Stimulated activated effector memory CD8-positive, alpha-beta T cell treated with anti-CD3 and anti-CD28 coated beads, Interleukin-12 subunit alpha, Interleukin-12 subunit beta, amount 100 ng/mL, for 72 hours (primary cell): Measurements from ENCODE around the gene TREML2.
"Not testable (repeated sequence)": the region's sequence is repeated elsewhere in the genome, so short reads cannot be mapped to it uniquely, and the experiment has no call there.

Experiments
- ATAC-seq: fragments of 150-1000 bp; cut with Tn5 transposase; 2 replicates; pipeline ENCODE4 v1.10.0; 2021
- DNase-seq, 2 donors: peaks; one replicate each; pipeline ENCODE4 v3.0.0; 2021 to 2022; ENCODE audit warnings: low spot score in 2 of 2
- H3K27ac Mint-ChIP-seq: one replicate; pipeline ENCODE4 v1.8.0; 2022; ENCODE audit warnings: mild to moderate bottlenecking, mixed read lengths
- H3K36me3 Mint-ChIP-seq: one replicate; pipeline ENCODE4 v1.8.0; 2022; ENCODE audit warnings: mild to moderate bottlenecking, mixed read lengths
- H3K4me1 Mint-ChIP-seq: one replicate; pipeline ENCODE4 v1.8.0; 2022; ENCODE audit warnings: mixed read lengths
- H3K4me3 Mint-ChIP-seq: one replicate; pipeline ENCODE4 v1.8.0; 2022; ENCODE audit warnings: mild to moderate bottlenecking, mixed read lengths
- H3K9me3 Mint-ChIP-seq: one replicate; pipeline ENCODE4 v1.8.0; 2022; ENCODE audit warnings: mixed read lengths

TREML2 gene

DNA sequence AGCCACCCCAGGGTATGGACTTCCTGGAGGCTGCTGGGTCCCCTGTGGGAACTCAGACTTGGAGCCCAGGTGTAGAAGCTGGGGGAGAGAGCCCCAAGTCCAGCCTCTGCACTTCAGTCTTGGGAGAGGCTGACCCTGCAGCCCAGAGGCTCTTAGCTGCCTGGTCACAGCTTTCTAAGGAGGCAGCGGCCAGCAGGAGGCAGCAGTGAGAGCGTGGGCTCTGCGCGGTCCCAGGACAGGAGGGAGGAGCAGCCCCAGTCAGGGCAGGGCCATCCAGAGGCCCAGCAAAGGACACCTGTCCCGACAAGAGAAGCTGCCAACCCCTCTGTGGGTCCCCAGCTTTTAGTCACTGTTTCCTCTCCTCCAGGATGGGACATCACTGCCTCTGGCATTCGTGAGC, 9.4 kb downstream of the TREML2 start:
- peaks cover 38% of the 10 kb centered on the region for H3K4me1 Mint-ChIP-seq
- H3K27ac Mint-ChIP-seq: peak overlapping the region; percentile 58
- no peak overlapping the region for H3K4me3 Mint-ChIP-seq
- H3K36me3 Mint-ChIP-seq: no peaks in the 10 kb centered on the region
- ATAC-seq (peak; percentile 67), DNase-seq (peak in 1 of 2 donors; percentile 67)
- no peaks in the 10 kb centered on the region for H3K9me3 Mint-ChIP-seq

GRCh38 chr6:41190791-41191190, 10.2 kb downstream of the TREML2 start:
- Mint-ChIP-seq H3K36me3 (no peaks in the 10 kb centered on the region), H3K9me3 (no peaks in the 10 kb centered on the region), H3K4me1 (peaks cover 45% of the 10 kb centered on the region), H3K4me3 (no peak overlapping the region), H3K27ac (no peak overlapping the region)
- ATAC-seq (no peak), DNase-seq (no peak)

- DNase-seq (no peak), ATAC-seq (no peak)
- H3K9me3 Mint-ChIP-seq: no peaks in the 10 kb centered on the region
- H3K4me3 Mint-ChIP-seq: no peak overlapping the region
- H3K4me1 Mint-ChIP-seq: peaks cover 47% of the 10 kb centered on the region
- H3K36me3 Mint-ChIP-seq: no peaks in the 10 kb centered on the region
- H3K27ac Mint-ChIP-seq: no peak overlapping the region
These were observed 11.0 kb downstream of the TREML2 start for GRCh38 chr6:41189967-41190366.

GRCh38 chr6:41189046-41189445, 11.9 kb downstream of the TREML2 start:
- DNase-seq, H3K4me3 Mint-ChIP-seq, H3K9me3 Mint-ChIP-seq, H3K27ac Mint-ChIP-seq, H3K36me3 Mint-ChIP-seq, ATAC-seq: not testable (repeated sequence)
- H3K4me1 Mint-ChIP-seq: peaks cover 39% of the 10 kb centered on the region

DNA sequence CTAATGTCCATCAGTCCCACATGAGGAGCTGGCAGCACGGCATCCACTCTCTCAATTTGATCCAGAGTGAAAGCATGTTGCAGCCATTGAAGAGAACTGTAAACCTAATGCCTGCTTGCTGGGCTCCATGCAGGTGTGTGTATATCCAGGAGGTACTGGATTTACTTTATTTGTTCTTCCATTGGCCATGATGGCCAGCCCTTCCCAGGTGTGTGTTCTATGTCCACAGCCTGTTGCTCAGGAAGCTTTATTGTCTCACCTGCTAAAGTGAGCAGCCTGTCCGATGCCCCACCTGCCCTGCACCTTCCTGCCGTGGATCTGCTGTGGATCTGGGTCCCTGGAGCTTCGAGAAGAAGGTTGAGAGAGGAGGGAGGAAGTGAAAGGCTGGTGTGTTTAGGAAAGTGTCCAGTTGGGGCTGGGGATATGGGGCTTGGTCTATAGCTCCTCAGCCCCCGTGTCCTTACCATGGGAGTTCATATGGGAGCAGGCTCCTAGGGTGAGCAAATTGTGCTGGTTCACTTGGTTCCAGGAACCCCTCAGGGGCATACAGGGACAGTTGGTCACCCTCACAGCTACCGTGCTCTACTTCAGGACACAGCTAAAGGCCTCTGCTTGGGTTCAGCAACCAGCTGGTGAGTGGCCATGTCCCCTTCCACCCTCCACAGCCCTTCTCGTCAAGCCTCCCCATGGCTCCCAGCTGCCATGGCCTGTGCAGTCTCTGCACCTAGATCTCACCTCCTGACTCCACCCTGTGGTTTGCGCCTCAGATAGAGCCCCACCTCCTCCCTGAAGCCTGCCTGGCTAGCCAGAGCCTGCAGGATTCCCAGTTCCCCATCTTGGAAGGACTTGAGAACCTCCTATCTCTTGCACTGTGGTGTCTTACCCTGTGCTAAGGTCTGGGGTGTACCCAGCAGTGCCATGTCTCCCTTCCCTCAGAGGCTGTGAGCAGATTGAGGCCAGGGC, 12.7 kb downstream of the TREML2 start:
- DNase-seq: no peak
- ATAC-seq: no peak
- Mint-ChIP-seq H3K4me1 (peaks cover 34% of the 10 kb centered on the region), H3K36me3 (no peaks in the 10 kb centered on the region), H3K4me3 (no peak overlapping the region), H3K9me3 (no peaks in the 10 kb centered on the region), H3K27ac (no peak overlapping the region)

- no peaks in the 10 kb centered on the region for H3K36me3 Mint-ChIP-seq
- no peak overlapping the region for H3K4me3 Mint-ChIP-seq
- no peak for ATAC-seq
- DNase-seq: peak in 1 of 2 donors; percentile 45
- peaks cover 27% of the 10 kb centered on the region for H3K4me1 Mint-ChIP-seq
- peak overlapping the region; percentile 60 for H3K27ac Mint-ChIP-seq
- H3K9me3 Mint-ChIP-seq: no peaks in the 10 kb centered on the region
These were observed 14.9 kb downstream of the TREML2 start for GRCh38 chr6:41186031-41186562.

- DNase-seq (no peak), ATAC-seq (no peak)
- no peaks in the 10 kb centered on the region for H3K9me3 Mint-ChIP-seq
- H3K27ac Mint-ChIP-seq: peak overlapping the region; percentile 60
- peaks cover 27% of the 10 kb centered on the region for H3K4me1 Mint-ChIP-seq
- no peak overlapping the region for H3K4me3 Mint-ChIP-seq
- no peaks in the 10 kb centered on the region for H3K36me3 Mint-ChIP-seq
These were observed 16.2 kb downstream of the TREML2 start for GRCh38 chr6:41184761-41185160.

DNA sequence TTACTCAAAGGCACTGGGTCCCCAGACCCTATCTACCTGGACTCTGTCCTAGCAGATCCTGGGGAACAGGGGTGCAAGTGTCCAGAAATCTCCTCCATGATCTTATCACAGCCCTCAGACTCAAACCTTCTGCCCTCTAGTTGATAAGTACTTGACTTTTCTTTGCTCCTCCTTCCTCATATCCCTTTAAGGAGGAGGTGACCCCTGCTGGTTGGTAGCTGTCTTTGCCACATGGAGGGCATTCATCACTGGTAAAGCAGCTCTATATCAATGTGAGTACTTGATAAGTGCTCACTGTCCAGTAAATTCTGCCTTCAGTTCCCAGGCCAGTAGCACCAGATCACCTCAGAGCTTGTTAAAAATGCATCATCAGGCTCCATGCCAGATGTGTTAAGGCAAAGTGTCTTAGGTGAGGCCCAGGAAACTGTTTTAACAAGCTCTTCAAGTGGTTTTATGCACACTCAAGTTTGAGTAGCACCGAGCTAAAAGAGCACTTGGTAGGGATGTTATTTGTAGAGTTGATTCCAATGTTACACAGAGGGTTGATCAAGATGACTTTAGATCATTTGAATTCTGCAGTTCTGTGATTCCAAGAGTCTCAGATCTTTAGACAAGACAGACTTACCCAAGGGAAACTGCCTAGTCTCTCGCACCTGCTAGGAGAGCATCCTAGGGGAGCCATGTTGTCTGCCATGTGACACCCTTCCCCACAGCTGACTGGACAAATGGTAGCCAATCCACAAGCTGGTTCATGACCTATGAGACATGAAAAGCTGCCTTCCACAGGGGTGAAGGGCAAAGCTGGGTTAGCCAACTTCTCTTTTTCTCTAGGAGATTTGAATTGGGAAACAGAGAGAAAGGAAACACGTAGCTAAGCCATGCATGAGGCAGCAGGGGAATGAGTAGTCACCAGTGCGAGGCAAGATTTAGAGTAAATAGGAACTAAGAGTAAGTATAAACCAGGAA, 18.6 kb downstream of the TREML2 start:
- Mint-ChIP-seq H3K9me3 (no peaks in the 10 kb centered on the region), H3K4me3 (no peak overlapping the region), H3K27ac (no peak overlapping the region), H3K36me3 (no peaks in the 10 kb centered on the region), H3K4me1 (peaks cover 19% of the 10 kb centered on the region)
- DNase-seq (peak in 1 of 2 donors; percentile 60), ATAC-seq (peak; percentile 90)

DNA sequence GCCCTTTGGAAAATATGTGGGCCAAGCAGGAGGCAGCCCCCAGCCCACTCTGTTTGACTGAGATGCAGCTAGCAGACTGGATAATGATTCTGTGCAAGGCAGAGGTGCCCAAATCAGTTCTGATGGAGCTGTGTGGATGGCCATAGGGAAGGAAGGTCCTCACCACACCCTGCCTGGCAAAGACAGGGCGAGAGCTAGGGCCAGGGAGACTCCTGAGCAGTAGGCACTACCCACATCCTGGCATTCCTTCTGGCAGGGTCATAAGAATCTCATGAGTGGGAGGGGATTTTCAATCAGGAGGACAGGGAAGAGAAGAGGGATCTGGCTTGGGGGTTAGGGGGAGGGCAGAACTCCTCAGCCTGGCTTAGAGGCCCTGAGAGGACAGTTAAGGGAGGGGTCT, 19.4 kb downstream of the TREML2 start:
- H3K9me3 Mint-ChIP-seq: no peaks in the 10 kb centered on the region
- peaks cover 19% of the 10 kb centered on the region for H3K4me1 Mint-ChIP-seq
- H3K4me3 Mint-ChIP-seq: no peak overlapping the region
- ATAC-seq (no peak), DNase-seq (no peak)
- peak overlapping the region; percentile 37 for H3K27ac Mint-ChIP-seq
- H3K36me3 Mint-ChIP-seq: no peaks in the 10 kb centered on the region

- H3K9me3 Mint-ChIP-seq: no peaks in the 10 kb centered on the region
- H3K27ac Mint-ChIP-seq: no peak overlapping the region
- DNase-seq (no peak), ATAC-seq (no peak)
- H3K4me1 Mint-ChIP-seq: peaks cover 5% of the 10 kb centered on the region
- no peaks in the 10 kb centered on the region for H3K36me3 Mint-ChIP-seq
- H3K4me3 Mint-ChIP-seq: no peak overlapping the region
These were observed 21.8 kb downstream of the TREML2 start for GRCh38 chr6:41179163-41179562.

- H3K9me3 Mint-ChIP-seq: no peaks in the 10 kb centered on the region
- H3K36me3 Mint-ChIP-seq: no peaks in the 10 kb centered on the region
- peaks cover 5% of the 10 kb centered on the region for H3K4me1 Mint-ChIP-seq
- no peak overlapping the region for H3K4me3 Mint-ChIP-seq
- ATAC-seq: no peak
- no peak for DNase-seq
- H3K27ac Mint-ChIP-seq: no peak overlapping the region
These were observed 23.3 kb downstream of the TREML2 start for GRCh38 chr6:41177695-41178094.

DNA sequence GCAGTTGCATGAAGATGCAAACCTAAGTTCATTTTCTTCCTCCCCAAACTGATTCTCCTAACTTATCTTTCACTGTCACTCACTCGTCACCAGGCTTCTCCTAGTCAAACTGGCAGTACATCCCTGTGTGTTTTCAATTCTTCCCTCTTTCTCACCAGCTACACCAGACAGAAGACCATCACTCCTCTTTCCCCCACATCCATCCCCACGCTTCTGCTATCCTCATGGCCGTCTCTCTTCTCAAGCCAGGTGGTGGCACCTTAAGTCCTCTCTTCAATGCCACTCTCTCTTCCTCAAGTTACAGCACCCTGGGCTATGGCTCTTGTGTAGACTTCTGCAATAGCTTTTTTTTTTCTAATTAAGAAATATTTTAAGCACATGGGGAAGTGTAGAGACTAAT, 23.7 kb downstream of the TREML2 start:
- Mint-ChIP-seq H3K36me3 (no peaks in the 10 kb centered on the region), H3K4me3 (no peak overlapping the region), H3K27ac (no peak overlapping the region), H3K4me1 (peaks cover 5% of the 10 kb centered on the region), H3K9me3 (no peaks in the 10 kb centered on the region)
- DNase-seq: no peak
- no peak for ATAC-seq

GRCh38 chr6:41176189-41176588, 24.8 kb downstream of the TREML2 start:
- Mint-ChIP-seq H3K27ac (no peak overlapping the region), H3K9me3 (no peaks in the 10 kb centered on the region), H3K36me3 (no peaks in the 10 kb centered on the region), H3K4me1 (no peaks in the 10 kb centered on the region), H3K4me3 (no peak overlapping the region)
- ATAC-seq (no peak), DNase-seq (no peak)

DNA sequence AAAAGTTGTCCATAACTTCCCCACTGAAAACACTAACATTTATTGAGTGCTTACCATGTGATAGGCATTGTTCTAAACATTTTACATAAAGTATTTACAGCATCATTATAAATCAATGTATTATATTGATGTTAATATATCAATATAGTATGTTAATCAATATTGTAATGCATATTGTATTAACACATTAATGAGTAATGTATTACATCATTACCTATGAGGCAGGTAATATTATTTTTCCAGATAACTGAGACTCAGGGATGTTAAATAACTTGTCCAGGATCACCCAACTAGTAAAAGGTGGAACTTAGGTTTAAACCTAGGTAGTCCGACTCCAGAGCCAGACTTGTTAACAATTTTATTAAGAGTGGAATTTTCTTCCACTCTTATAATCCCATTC, 25.9 kb downstream of the TREML2 start:
- H3K36me3 Mint-ChIP-seq: no peaks in the 10 kb centered on the region
- no peak overlapping the region for H3K4me3 Mint-ChIP-seq
- no peaks in the 10 kb centered on the region for H3K9me3 Mint-ChIP-seq
- peaks cover 6% of the 10 kb centered on the region for H3K4me1 Mint-ChIP-seq
- ATAC-seq: no peak
- DNase-seq: no peak
- H3K27ac Mint-ChIP-seq: no peak overlapping the region

- DNase-seq (no peak), ATAC-seq (no peak)
- Mint-ChIP-seq H3K36me3 (no peaks in the 10 kb centered on the region), H3K27ac (no peak overlapping the region), H3K4me1 (peaks cover 6% of the 10 kb centered on the region), H3K9me3 (no peaks in the 10 kb centered on the region), H3K4me3 (no peak overlapping the region)
These were observed 26.3 kb downstream of the TREML2 start for GRCh38 chr6:41174610-41175009.
